ENCODE results near the gene AHCTF1. TPM values are rescaled to one million over a fixed set of nuclear protein-coding genes. Genes with fewer than 3 reads are reported as not detected.

The AHCTF1 gene, protein sequence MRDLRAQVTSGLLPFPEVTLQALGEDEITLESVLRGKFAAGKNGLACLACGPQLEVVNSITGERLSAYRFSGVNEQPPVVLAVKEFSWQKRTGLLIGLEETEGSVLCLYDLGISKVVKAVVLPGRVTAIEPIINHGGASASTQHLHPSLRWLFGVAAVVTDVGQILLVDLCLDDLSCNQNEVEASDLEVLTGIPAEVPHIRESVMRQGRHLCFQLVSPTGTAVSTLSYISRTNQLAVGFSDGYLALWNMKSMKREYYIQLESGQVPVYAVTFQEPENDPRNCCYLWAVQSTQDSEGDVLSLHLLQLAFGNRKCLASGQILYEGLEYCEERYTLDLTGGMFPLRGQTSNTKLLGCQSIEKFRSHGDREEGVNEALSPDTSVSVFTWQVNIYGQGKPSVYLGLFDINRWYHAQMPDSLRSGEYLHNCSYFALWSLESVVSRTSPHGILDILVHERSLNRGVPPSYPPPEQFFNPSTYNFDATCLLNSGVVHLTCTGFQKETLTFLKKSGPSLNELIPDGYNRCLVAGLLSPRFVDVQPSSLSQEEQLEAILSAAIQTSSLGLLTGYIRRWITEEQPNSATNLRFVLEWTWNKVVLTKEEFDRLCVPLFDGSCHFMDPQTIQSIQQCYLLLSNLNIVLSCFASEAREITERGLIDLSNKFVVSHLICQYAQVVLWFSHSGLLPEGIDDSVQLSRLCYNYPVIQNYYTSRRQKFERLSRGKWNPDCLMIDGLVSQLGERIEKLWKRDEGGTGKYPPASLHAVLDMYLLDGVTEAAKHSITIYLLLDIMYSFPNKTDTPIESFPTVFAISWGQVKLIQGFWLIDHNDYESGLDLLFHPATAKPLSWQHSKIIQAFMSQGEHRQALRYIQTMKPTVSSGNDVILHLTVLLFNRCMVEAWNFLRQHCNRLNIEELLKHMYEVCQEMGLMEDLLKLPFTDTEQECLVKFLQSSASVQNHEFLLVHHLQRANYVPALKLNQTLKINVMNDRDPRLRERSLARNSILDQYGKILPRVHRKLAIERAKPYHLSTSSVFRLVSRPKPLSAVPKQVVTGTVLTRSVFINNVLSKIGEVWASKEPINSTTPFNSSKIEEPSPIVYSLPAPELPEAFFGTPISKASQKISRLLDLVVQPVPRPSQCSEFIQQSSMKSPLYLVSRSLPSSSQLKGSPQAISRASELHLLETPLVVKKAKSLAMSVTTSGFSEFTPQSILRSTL (N-terminal part only)
- 30.6 and 32.8 TPM in 2 replicates for total RNA-seq

DNA sequence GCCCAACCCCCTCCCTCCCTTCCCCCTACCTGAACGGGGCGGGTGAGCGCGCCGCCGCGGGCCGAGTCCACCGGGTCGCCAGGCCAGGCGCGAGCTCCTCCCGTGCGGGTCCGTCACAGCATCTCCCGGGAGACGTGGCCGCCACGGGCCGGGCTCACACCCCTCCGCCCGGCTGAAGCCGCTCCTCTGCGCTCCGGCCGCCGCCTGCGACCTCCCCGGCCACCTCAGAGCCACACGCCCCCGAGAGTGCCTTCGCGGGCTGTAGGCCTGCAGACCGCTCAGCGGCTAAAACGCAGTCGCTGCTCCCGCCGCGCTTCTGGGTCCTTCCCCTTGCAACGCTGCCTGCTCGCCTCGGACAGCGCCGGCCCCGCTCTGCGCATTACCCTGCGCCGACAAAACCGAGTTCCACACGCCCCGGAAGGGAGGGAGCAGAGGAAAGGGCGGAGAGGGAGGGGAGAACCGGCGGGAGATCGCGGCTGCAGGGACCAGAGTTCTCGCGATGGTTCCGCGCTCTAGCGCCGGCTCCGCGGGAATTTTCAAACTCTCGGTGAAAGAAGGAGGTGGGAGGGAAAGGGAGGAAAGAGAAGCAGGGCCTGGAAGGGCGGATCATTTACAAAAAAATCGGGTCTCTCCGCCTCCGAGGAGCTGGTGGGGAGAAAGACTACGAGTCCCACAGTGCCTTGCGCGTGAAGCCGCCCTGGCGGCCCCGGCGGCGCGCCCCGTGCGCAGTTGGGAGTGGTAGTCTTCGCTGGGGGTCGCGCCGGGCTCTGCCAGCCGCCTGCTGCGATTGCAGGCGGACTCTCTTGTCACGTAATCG, at the start of gene AHCTF1:
AHCTF1 (minus strand) TSS at position 400 of the 817 bp plus-strand sequence. CDS start 13,578 bp downstream, outside the sequence.

Other genes starting within 250 kb of the AHCTF1 start
- gene SCCPDH, start 207.5 kb downstream of the AHCTF1 start, total RNA-seq: 17.0 and 17.5 TPM in 2 replicates
- 0.20 and 0.50 TPM in 2 replicates for gene ZNF695, start 76.1 kb upstream of the AHCTF1 start, total RNA-seq
- 0.87 and 1.9 TPM in 2 replicates for gene ZNF670, start 146.9 kb upstream of the AHCTF1 start, total RNA-seq
- gene ZNF669, start 172.4 kb upstream of the AHCTF1 start, total RNA-seq: 9.8 and 14.5 TPM in 2 replicates
- gene ZNF124, start 240.1 kb upstream of the AHCTF1 start, total RNA-seq: 6.9 and 9.1 TPM in 2 replicates

Measured in cardiac ventricle fibroblast (primary cell).